ENCODE results near the gene SIN3B. TPM values are rescaled to one million over a fixed set of nuclear protein-coding genes. Genes with fewer than 3 reads are reported as not detected.

The SIN3B gene
- polyA plus RNA-seq, 4 donors: 9.7 to 38.1 (median 15.4) TPM

DNA sequence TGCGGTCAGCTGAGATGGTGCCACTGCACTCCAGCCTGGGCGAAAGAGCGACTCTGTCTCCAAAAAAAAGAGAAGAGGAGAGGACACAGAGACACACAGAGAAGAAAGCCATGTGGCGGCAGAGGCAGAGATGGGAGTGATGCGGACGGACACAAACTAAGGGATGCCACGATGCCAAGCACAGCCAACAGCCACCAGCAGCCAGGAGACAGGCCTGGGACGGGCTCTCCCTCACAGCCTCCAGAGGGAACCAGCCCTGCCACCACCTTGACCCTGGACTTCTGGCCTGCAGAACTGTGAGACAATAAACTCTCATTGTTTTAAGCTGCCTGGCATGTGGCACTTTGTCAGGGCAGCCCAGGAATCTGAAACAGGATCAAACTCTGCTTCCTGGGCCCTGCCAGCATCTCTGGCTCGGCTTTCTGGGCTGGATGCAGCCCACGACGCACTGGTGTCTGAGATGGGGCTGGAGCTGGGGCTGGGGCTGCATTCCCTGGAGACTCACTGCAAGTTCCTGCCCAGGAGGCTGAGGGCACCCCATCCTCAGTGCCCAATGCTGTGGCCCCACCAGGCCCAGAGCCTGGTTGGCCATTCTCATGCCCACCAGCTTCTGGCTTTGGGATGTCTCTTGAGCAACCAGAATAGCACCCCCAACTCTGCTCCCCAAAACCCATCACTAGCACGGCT lies 62.6 kb downstream of the SIN3B start:
- WGBS, 3 donors: 78 to 88% (median 79%) methylated on average over 12 of the region's 12 CpGs
- Histone ChIP-seq H3K4me1 (ENCODE audit: control insufficient read depth in 3 of 3, insufficient read depth in 2 of 3, low read depth in 1 of 3, low read length in 2 of 3) (peaks cover 0 to 4% (median 3%) of the 10 kb centered on the region in 3 donors), H3K36me3 (ENCODE audit: control insufficient read depth in 3 of 3, insufficient read depth in 2 of 3, low read depth in 1 of 3, low read length in 3 of 3) (no peaks in the 10 kb centered on the region)

DNA sequence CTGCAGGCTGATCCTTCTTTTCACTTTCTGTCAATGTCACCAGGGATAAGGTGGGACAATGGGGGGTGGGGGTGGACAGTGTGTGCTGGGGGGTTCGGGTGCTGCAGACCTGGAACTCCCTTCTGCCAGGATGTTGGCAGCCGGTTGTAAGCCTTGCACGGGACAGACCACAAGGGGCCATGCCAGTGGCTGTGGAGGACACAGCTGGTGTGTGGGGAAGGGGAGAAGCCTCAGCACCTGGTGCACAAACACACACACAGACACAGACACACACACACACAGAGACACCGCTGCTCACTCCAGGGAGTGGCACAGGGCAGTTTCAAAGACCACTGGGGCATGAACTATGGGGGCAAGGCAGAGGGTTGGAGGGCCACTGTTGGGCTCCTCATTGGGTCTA lies 63.2 kb downstream of the SIN3B start:
- H3K4me3 ChIP-seq (ENCODE audit: low read depth in 1 of 3, low read length in 3 of 3): no peak overlapping the region
- FAIRE-seq: no peak
- peaks cover 0 to 19% (median 0%) of the 10 kb centered on the region in 3 donors for H3K27me3 ChIP-seq (ENCODE audit: control insufficient read depth in 3 of 3, insufficient read depth in 3 of 3, low read length in 3 of 3)
- H3K27ac ChIP-seq (ENCODE audit: low read depth in 1 of 3, low read length in 2 of 3): peak overlapping the region in 1 of 3 donors; percentile 69
- H3K36me3 ChIP-seq (ENCODE audit: control insufficient read depth in 3 of 3, insufficient read depth in 2 of 3, low read depth in 1 of 3, low read length in 3 of 3): no peaks in the 10 kb centered on the region
- no peak for DNase-seq
- H3K9me3 ChIP-seq (ENCODE audit: control insufficient read depth in 2 of 2, insufficient read depth in 1 of 2, low read depth in 1 of 2, low read length in 1 of 2): no peaks in the 10 kb centered on the region
- H3K4me1 ChIP-seq (ENCODE audit: control insufficient read depth in 3 of 3, insufficient read depth in 2 of 3, low read depth in 1 of 3, low read length in 2 of 3): peaks cover 0 to 4% (median 3%) of the 10 kb centered on the region in 3 donors
- WGBS, 3 donors: 46 to 51% (median 47%) methylated on average over 4 of the region's 4 CpGs

More for the DNA sequence above, 62.6 kb downstream of the SIN3B start:
- Histone ChIP-seq H3K27ac (ENCODE audit: low read depth in 1 of 3, low read length in 2 of 3) (no peak overlapping the region), H3K9me3 (ENCODE audit: control insufficient read depth in 2 of 2, insufficient read depth in 1 of 2, low read depth in 1 of 2, low read length in 1 of 2) (no peaks in the 10 kb centered on the region), H3K27me3 (ENCODE audit: control insufficient read depth in 3 of 3, insufficient read depth in 3 of 3, low read length in 3 of 3) (peaks cover 0 to 17% (median 0%) of the 10 kb centered on the region in 3 donors), H3K4me3 (ENCODE audit: low read depth in 1 of 3, low read length in 3 of 3) (no peak overlapping the region)
- DNase-seq: no peak
- FAIRE-seq: no peak

GRCh38 chr19:16892868-16893685 lies 63.9 kb downstream of the SIN3B start:
- WGBS, 3 donors: 67 to 77% (median 74%) methylated on average over 19 of the region's 19 CpGs

DNA sequence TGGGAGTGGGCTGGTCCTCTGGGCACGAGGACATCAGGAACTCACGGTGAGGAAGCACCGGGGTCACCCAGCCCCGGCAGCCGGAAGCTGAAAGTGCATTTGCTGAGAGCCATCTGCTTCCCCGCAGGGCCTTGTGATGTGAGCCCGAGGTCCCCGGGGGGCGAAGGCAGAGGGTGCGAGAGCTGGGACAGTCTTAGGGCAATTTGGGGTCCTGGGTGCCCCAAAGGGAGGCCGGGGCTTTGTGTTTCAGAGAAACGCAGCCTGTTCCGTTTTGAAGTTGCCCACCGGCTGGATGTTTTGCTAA lies 64.4 kb downstream of the SIN3B start:
- Histone ChIP-seq H3K4me1 (ENCODE audit: control insufficient read depth in 3 of 3, insufficient read depth in 2 of 3, low read depth in 1 of 3, low read length in 2 of 3) (peaks cover 0 to 4% (median 3%) of the 10 kb centered on the region in 3 donors), H3K4me3 (ENCODE audit: low read depth in 1 of 3, low read length in 3 of 3) (no peak overlapping the region), H3K9me3 (ENCODE audit: control insufficient read depth in 2 of 2, insufficient read depth in 1 of 2, low read depth in 1 of 2, low read length in 1 of 2) (no peaks in the 10 kb centered on the region), H3K27ac (ENCODE audit: low read depth in 1 of 3, low read length in 2 of 3) (peak overlapping the region in 1 of 3 donors; percentile 69), H3K36me3 (ENCODE audit: control insufficient read depth in 3 of 3, insufficient read depth in 2 of 3, low read depth in 1 of 3, low read length in 3 of 3) (no peaks in the 10 kb centered on the region), H3K27me3 (ENCODE audit: control insufficient read depth in 3 of 3, insufficient read depth in 3 of 3, low read length in 3 of 3) (peaks cover 0 to 24% (median 0%) of the 10 kb centered on the region in 3 donors)
- WGBS, 3 donors: 38 to 68% (median 45%) methylated on average over 14 of the region's 14 CpGs
- DNase-seq (no peak), FAIRE-seq (no peak)

More at GRCh38 chr19:16892868-16893685, 63.9 kb downstream of the SIN3B start:
- no peaks in the 10 kb centered on the region for H3K9me3 ChIP-seq (ENCODE audit: control insufficient read depth in 2 of 2, insufficient read depth in 1 of 2, low read depth in 1 of 2, low read length in 1 of 2)
- DNase-seq: no peak
- H3K4me3 ChIP-seq (ENCODE audit: low read depth in 1 of 3, low read length in 3 of 3): no peak overlapping the region
- H3K4me1 ChIP-seq (ENCODE audit: control insufficient read depth in 3 of 3, insufficient read depth in 2 of 3, low read depth in 1 of 3, low read length in 2 of 3): peaks cover 0 to 4% (median 3%) of the 10 kb centered on the region in 3 donors
- H3K27ac ChIP-seq (ENCODE audit: low read depth in 1 of 3, low read length in 2 of 3): peak overlapping the region in 1 of 3 donors; percentile 69
- H3K27me3 ChIP-seq (ENCODE audit: control insufficient read depth in 3 of 3, insufficient read depth in 3 of 3, low read length in 3 of 3): peaks cover 0 to 22% (median 0%) of the 10 kb centered on the region in 3 donors
- no peak for FAIRE-seq
- no peaks in the 10 kb centered on the region for H3K36me3 ChIP-seq (ENCODE audit: control insufficient read depth in 3 of 3, insufficient read depth in 2 of 3, low read depth in 1 of 3, low read length in 3 of 3)

- Histone ChIP-seq H3K36me3 (ENCODE audit: control insufficient read depth in 3 of 3, insufficient read depth in 2 of 3, low read depth in 1 of 3, low read length in 3 of 3) (no peaks in the 10 kb centered on the region), H3K4me1 (ENCODE audit: control insufficient read depth in 3 of 3, insufficient read depth in 2 of 3, low read depth in 1 of 3, low read length in 2 of 3) (peaks cover 0 to 4% (median 3%) of the 10 kb centered on the region in 3 donors), H3K27me3 (ENCODE audit: control insufficient read depth in 3 of 3, insufficient read depth in 3 of 3, low read length in 3 of 3) (peaks cover 0 to 24% (median 0%) of the 10 kb centered on the region in 3 donors), H3K4me3 (ENCODE audit: low read depth in 1 of 3, low read length in 3 of 3) (no peak overlapping the region), H3K9me3 (ENCODE audit: control insufficient read depth in 2 of 2, insufficient read depth in 1 of 2, low read depth in 1 of 2, low read length in 1 of 2) (no peaks in the 10 kb centered on the region), H3K27ac (ENCODE audit: low read depth in 1 of 3, low read length in 2 of 3) (peak overlapping the region in 1 of 3 donors; percentile 69)
- WGBS, 3 donors: 72 to 85% (median 80%) methylated on average over 6 to 7 of the region's 7 CpGs
- DNase-seq (no peak), FAIRE-seq (no peak)
Observed at GRCh38 chr19:16894080-16894479, 64.9 kb downstream of the SIN3B start.

DNA sequence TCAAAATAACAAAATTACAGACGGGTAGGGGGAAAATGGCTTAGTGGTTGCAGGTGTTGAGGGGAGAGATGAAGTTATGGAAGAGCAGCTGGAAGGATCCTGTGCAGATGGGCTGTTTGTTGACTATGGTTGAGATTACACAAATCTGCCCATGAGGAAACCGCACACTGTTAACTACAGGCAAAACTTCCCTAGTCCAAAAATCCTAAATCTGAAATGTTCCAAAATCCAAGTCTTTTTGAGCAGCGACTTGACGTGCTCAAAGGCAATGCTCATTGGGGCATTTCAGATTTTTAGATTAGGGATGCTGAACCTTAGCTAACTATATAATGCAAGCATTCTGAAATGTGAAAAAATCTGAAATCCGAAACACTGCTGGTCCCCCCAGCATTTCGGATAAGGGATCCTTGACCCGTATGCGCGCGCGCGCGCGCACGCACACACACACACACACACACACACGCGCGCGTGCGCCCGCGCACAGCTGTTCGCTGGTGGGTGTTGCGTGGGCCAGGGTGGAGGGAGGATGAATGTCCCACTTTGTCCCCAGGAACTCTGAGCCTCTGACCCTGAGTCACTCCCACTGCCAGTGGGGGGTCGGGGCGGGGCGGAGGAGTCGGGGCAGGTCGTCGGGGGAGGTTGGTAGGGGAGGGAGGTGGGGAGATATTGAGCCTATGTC lies 66.4 kb downstream of the SIN3B start:
- FAIRE-seq: no peak
- H3K9me3 ChIP-seq (ENCODE audit: control insufficient read depth in 2 of 2, insufficient read depth in 1 of 2, low read depth in 1 of 2, low read length in 1 of 2): no peaks in the 10 kb centered on the region
- H3K4me1 ChIP-seq (ENCODE audit: control insufficient read depth in 3 of 3, insufficient read depth in 2 of 3, low read depth in 1 of 3, low read length in 2 of 3): peaks cover 0 to 4% (median 3%) of the 10 kb centered on the region in 3 donors
- 44 to 49% (median 46%) methylated on average over 26 to 30 of the region's 30 CpGs for WGBS, 3 donors
- peaks cover 0 to 26% (median 0%) of the 10 kb centered on the region in 3 donors for H3K27me3 ChIP-seq (ENCODE audit: control insufficient read depth in 3 of 3, insufficient read depth in 3 of 3, low read length in 3 of 3)
- H3K36me3 ChIP-seq (ENCODE audit: control insufficient read depth in 3 of 3, insufficient read depth in 2 of 3, low read depth in 1 of 3, low read length in 3 of 3): no peaks in the 10 kb centered on the region
- H3K4me3 ChIP-seq (ENCODE audit: low read depth in 1 of 3, low read length in 3 of 3): peak overlapping the region in 2 of 3 donors; percentile 32 to 43
- DNase-seq: peak in 1 of 2 donors; percentile 44
- H3K27ac ChIP-seq (ENCODE audit: low read depth in 1 of 3, low read length in 2 of 3): peak overlapping the region in 1 of 3 donors; percentile 59

- 2 to 6% (median 4%) methylated on average over 30 to 66 of the region's 66 CpGs for WGBS, 3 donors
Observed at GRCh38 chr19:16896146-16897028, 67.2 kb downstream of the SIN3B start.

More at GRCh38 chr19:16896146-16897028, 67.2 kb downstream of the SIN3B start:
- H3K9me3 ChIP-seq (ENCODE audit: control insufficient read depth in 2 of 2, insufficient read depth in 1 of 2, low read depth in 1 of 2, low read length in 1 of 2): no peaks in the 10 kb centered on the region
- H3K4me3 ChIP-seq (ENCODE audit: low read depth in 1 of 3, low read length in 3 of 3): peak overlapping the region; percentile 22 to 46 (median 43)
- FAIRE-seq: no peak
- peaks cover 0 to 26% (median 0%) of the 10 kb centered on the region in 3 donors for H3K27me3 ChIP-seq (ENCODE audit: control insufficient read depth in 3 of 3, insufficient read depth in 3 of 3, low read length in 3 of 3)
- no peaks in the 10 kb centered on the region for H3K36me3 ChIP-seq (ENCODE audit: control insufficient read depth in 3 of 3, insufficient read depth in 2 of 3, low read depth in 1 of 3, low read length in 3 of 3)
- peak overlapping the region in 2 of 3 donors; percentile 51 to 59 for H3K27ac ChIP-seq (ENCODE audit: low read depth in 1 of 3, low read length in 2 of 3)
- peaks cover 0 to 4% (median 3%) of the 10 kb centered on the region in 3 donors for H3K4me1 ChIP-seq (ENCODE audit: control insufficient read depth in 3 of 3, insufficient read depth in 2 of 3, low read depth in 1 of 3, low read length in 2 of 3)
- no peak for DNase-seq

Data from small intestine (tissue), 7 donors.